Loucy (cell line): ENCODE measurements around the gene NUP62.

Experiments
- H2AFZ ChIP-seq: fragments of 200-600 bp; sonication (generic); 2 replicates; pipeline ENCODE4 v1.6.0; 2016; ENCODE audit warnings: antibody characterized with exemption, mild to moderate bottlenecking, low read length, moderate library complexity
- H3F3A ChIP-seq: fragments of 200-600 bp; 2 replicates; pipeline ENCODE4 v1.6.0; 2016; ENCODE audit warnings: antibody characterized with exemption, low read depth, mild to moderate bottlenecking
- H3K27me3 ChIP-seq: fragments of 200-600 bp; sonication (generic); 2 replicates; pipeline ENCODE4 v1.6.1; 2014; ENCODE audit warnings: low read length, mild to moderate bottlenecking; ENCODE audit not compliant: insufficient read depth, poor library complexity, severe bottlenecking
- H3K36me3 ChIP-seq: fragments of 200-600 bp; sonication (generic); 2 replicates; pipeline ENCODE4 v1.6.1; 2016; ENCODE audit warnings: low read length; ENCODE audit not compliant: insufficient read depth
- H3K4me1 ChIP-seq: fragments of 200-600 bp; sonication (generic); 2 replicates; pipeline ENCODE4 v1.5.1; 2014; ENCODE audit warnings: low read length, mild to moderate bottlenecking; ENCODE audit not compliant: insufficient read depth, poor library complexity, severe bottlenecking
- H3K4me2 ChIP-seq: fragments of 200-600 bp; sonication (generic); 2 replicates; pipeline ENCODE4 v1.6.0; 2014; ENCODE audit warnings: antibody characterized with exemption, low read length, low read depth, mild to moderate bottlenecking; ENCODE audit not compliant: poor library complexity, severe bottlenecking
- H3K4me3 ChIP-seq: fragments of 200-600 bp; sonication (generic); 2 replicates; pipeline ENCODE4 v1.5.1; 2014; ENCODE audit warnings: low read length, mild to moderate bottlenecking, mixed read lengths; ENCODE audit not compliant: poor library complexity, severe bottlenecking
- H3K79me2 ChIP-seq: fragments of 200-600 bp; sonication (generic); 2 replicates; pipeline ENCODE4 v1.6.1; 2014; ENCODE audit warnings: low read length; ENCODE audit not compliant: insufficient read depth
- H3K9ac ChIP-seq: fragments of 200-600 bp; sonication (generic); 2 replicates; pipeline ENCODE4 v1.6.0; 2014; ENCODE audit warnings: mild to moderate bottlenecking, low read depth, low read length, moderate library complexity; ENCODE audit not compliant: poor library complexity, severe bottlenecking
- H3K9me2 ChIP-seq: fragments of 200-600 bp; sonication (generic); replicated peaks from 2 replicates; pipeline ENCODE4 v1.6.1; 2016; ENCODE audit warnings: low read depth, low read length, mixed read lengths
- H3K9me3 ChIP-seq: fragments of 200-600 bp; sonication (generic); 2 replicates; pipeline ENCODE4 v1.6.1; 2014; ENCODE audit warnings: mild to moderate bottlenecking, antibody characterized with exemption, low read length, low read depth; ENCODE audit not compliant: insufficient read depth
- H4K20me1 ChIP-seq: fragments of 200-600 bp; sonication (generic); 2 replicates; pipeline ENCODE4 v1.6.0; 2014; ENCODE audit warnings: antibody characterized with exemption, low read length, mild to moderate bottlenecking; ENCODE audit not compliant: insufficient read depth, poor library complexity, severe bottlenecking
- CTCF ChIP-seq: fragments of 200-600 bp; sonication (generic); conservative IDR thresholded peaks from 2 replicates; pipeline ENCODE4 v1.5.1; 2014; ENCODE audit warnings: mild to moderate bottlenecking, antibody characterized with exemption, low read length
- EZH2phosphoT487 ChIP-seq: fragments of 200-600 bp; IDR thresholded peaks from 2 replicates; pipeline ENCODE4 v1.6.1; 2018; ENCODE audit warnings: antibody characterized with exemption, mild to moderate bottlenecking, moderate library complexity, borderline replicate concordance

Gene NUP62

GRCh38 chr19:49920624-49921363 lies 8.5 kb downstream of the NUP62 start:
- TF ChIP-seq CTCF (no peak), EZH2phosphoT487 (no peak)

GRCh38 chr19:49918089-49918488 lies 11.2 kb downstream of the NUP62 start:
- Histone ChIP-seq H3K79me2 (peaks cover 97% of the 10 kb centered on the region), H3K9me3 (no peaks in the 10 kb centered on the region), H3K36me3 (peaks cover 64% of the 10 kb centered on the region; the same call in 1 of the 2 replicates), H3K27me3 (no peaks in the 10 kb centered on the region), H3K4me2 (no peak overlapping the region), H4K20me1 (peaks cover 90% of the 10 kb centered on the region), H3K4me1 (peaks cover 21% of the 10 kb centered on the region), H3K9ac (no peak overlapping the region), H3K9me2 (no peaks in the 10 kb centered on the region), H3F3A (no peaks in the 10 kb centered on the region), H2AFZ (no peak overlapping the region), H3K4me3 (no peak overlapping the region)
- TF ChIP-seq CTCF (no peak), EZH2phosphoT487 (no peak)

More at GRCh38 chr19:49920624-49921363, 8.5 kb downstream of the NUP62 start:
- Histone ChIP-seq H3K9me3 (no peaks in the 10 kb centered on the region), H3K27me3 (no peaks in the 10 kb centered on the region), H3K4me2 (peak overlapping the region; percentile 96), H3K9me2 (no peaks in the 10 kb centered on the region), H3K4me1 (peaks cover 43% of the 10 kb centered on the region), H2AFZ (no peak overlapping the region), H3K9ac (no peak overlapping the region), H3K36me3 (peaks cover 54% of the 10 kb centered on the region; the same call in 1 of the 2 replicates), H3K4me3 (no peak overlapping the region), H3K79me2 (peaks cover 99% of the 10 kb centered on the region), H4K20me1 (peaks cover 92% of the 10 kb centered on the region), H3F3A (no peaks in the 10 kb centered on the region)

GRCh38 chr19:49916839-49917733 lies 12.2 kb downstream of the NUP62 start:
- no peaks in the 10 kb centered on the region for H3K9me3 ChIP-seq
- H3K27me3 ChIP-seq: no peaks in the 10 kb centered on the region
- peaks cover 87% of the 10 kb centered on the region for H4K20me1 ChIP-seq
- H3K9ac ChIP-seq: no peak overlapping the region
- peak; percentile 41 for TF ChIP-seq CTCF
- no peak for TF ChIP-seq EZH2phosphoT487
- no peak overlapping the region for H2AFZ ChIP-seq
- H3K4me1 ChIP-seq: peaks cover 16% of the 10 kb centered on the region
- peaks cover 62% of the 10 kb centered on the region; the same call in 1 of the 2 replicates for H3K36me3 ChIP-seq
- H3K4me2 ChIP-seq: no peak overlapping the region
- H3K9me2 ChIP-seq: no peaks in the 10 kb centered on the region
- H3F3A ChIP-seq: no peaks in the 10 kb centered on the region
- no peak overlapping the region for H3K4me3 ChIP-seq
- peaks cover 97% of the 10 kb centered on the region for H3K79me2 ChIP-seq
